SK-N-SH (cell line): ENCODE data around the gene TFAP2D. TPM values are rescaled to one million over a fixed set of nuclear protein-coding genes. Genes with fewer than 3 reads are reported as not detected.

ENCODE experiments used
- CTCF ChIA-PET: fragments of 300-600, 350-600 bp; formaldehyde crosslinking; extraction: SDS; loops from one replicate; lab custom pipeline; 2021; lab: Yijun Ruan, JAX
- POLR2A ChIA-PET: fragments of 350-600 bp; sonication (Branson Sonifier 250); formaldehyde crosslinking; extraction: SDS; loops from one replicate; lab custom pipeline; 2020; ENCODE audit warnings: antibody characterized with exemption, inconsistent platforms; lab: Yijun Ruan, JAX
- DNase-seq: peaks from one replicate; pipeline ENCODE4 v3.0.0; 2012
- H2AFZ ChIP-seq: fragments of 200-600 bp; sonication (generic); 2 replicates; pipeline ENCODE4 v1.8.1; 2016; ENCODE audit warnings: antibody characterized with exemption, mild to moderate bottlenecking, low read depth
- H3F3A ChIP-seq: fragments of 200-600 bp; sonication (generic); replicated peaks from 2 replicates; pipeline ENCODE3; 2016; ENCODE audit warnings: antibody characterized with exemption, mild to moderate bottlenecking; ENCODE audit not compliant: insufficient read depth
- H3K27ac ChIP-seq, 2 experiments: fragments of 200-500 bp in 1 of 2; fragments of 200-600 bp in 1 of 2; sonication (Bioruptor generic) in 1 of 2; sonication (generic), shearing (Covaris generic) in 1 of 2; 2 replicates each; pipeline versions ENCODE4 v1.5.1 to v1.6.1; 2014 to 2016; ENCODE audit warnings: low read depth in 2 of 2, inconsistent platforms in 1 of 2, low read length in 1 of 2, mild to moderate bottlenecking in 1 of 2, mixed read lengths in 1 of 2
- H3K27me3 ChIP-seq: fragments of 200-600 bp; sonication (generic), shearing (Covaris generic); 2 replicates; pipeline ENCODE4 v1.6.1; 2016; ENCODE audit warnings: mixed run types; ENCODE audit not compliant: insufficient read depth
- H3K36me3 ChIP-seq, 2 experiments: fragments of 200-500 bp in 1 of 2; fragments of 200-600 bp in 1 of 2; sonication (Bioruptor generic) in 1 of 2; sonication (generic) in 1 of 2; replicated peaks in 1 of 2; 2 replicates each; pipeline versions ENCODE3 to v1.5.1; 2014 to 2016; ENCODE audit warnings: low read length in 1 of 2, mild to moderate bottlenecking in 1 of 2; ENCODE audit not compliant: insufficient read depth in 2 of 2, control insufficient read depth in 1 of 2
- H3K4me1 ChIP-seq, 2 experiments: fragments of 200-500 bp in 1 of 2; fragments of 200-600 bp in 1 of 2; sonication (Bioruptor generic) in 1 of 2; sonication (generic), shearing (Covaris generic) in 1 of 2; 2 replicates each; pipeline versions ENCODE4 v1.5.1 to v1.6.1; 2014 to 2016; ENCODE audit warnings: low read depth in 1 of 2, low read length in 1 of 2, mixed run types in 1 of 2; ENCODE audit not compliant: insufficient read depth in 2 of 2, control insufficient read depth in 1 of 2
- H3K4me2 ChIP-seq: fragments of 200-600 bp; sonication (generic), shearing (Covaris generic); 2 replicates; pipeline ENCODE4 v1.6.1; 2017; ENCODE audit warnings: mixed run types
- H3K4me3 ChIP-seq, 2 experiments: fragments of 200-500 bp in 1 of 2; fragments of 200-600 bp in 1 of 2; sonication (Bioruptor generic) in 1 of 2; sonication (generic), shearing (Covaris generic) in 1 of 2; 2 replicates each; pipeline versions ENCODE4 v1.5.1 to v1.8.1; 2014 to 2016; ENCODE audit warnings: low read depth in 2 of 2, inconsistent platforms in 1 of 2, low read length in 1 of 2, mild to moderate bottlenecking in 1 of 2, mixed read lengths in 1 of 2, moderate library complexity in 1 of 2
- H3K79me2 ChIP-seq: fragments of 200-600 bp; sonication (generic); 2 replicates; pipeline ENCODE4 v1.8.1; 2017; ENCODE audit warnings: mild to moderate bottlenecking; ENCODE audit not compliant: insufficient read depth
- H3K9ac ChIP-seq: fragments of 200-600 bp; sonication (generic); 2 replicates; pipeline ENCODE4 v1.6.1; 2017; ENCODE audit warnings: mixed run types
- H3K9me2 ChIP-seq: fragments of 200-600 bp; sonication (generic); 2 replicates; pipeline ENCODE4 v1.6.1; 2017; ENCODE audit warnings: mixed run types
- H3K9me3 ChIP-seq: fragments of 200-600 bp; sonication (generic); 2 replicates; pipeline ENCODE4 v1.6.1; 2017; ENCODE audit warnings: mixed run types, mild to moderate bottlenecking, moderate library complexity
- H4K20me1 ChIP-seq: fragments of 200-600 bp; sonication (generic); 2 replicates; pipeline ENCODE4 v1.6.1; 2017; ENCODE audit warnings: mild to moderate bottlenecking, mixed run types; ENCODE audit not compliant: insufficient read depth
- CHD2 ChIP-seq: fragments of 150-350 bp; IDR thresholded peaks from 2 replicates; pipeline ENCODE4 v1.6.1; 2018; ENCODE audit warnings: low read length; ENCODE audit not compliant: partially characterized antibody
- EP300 ChIP-seq, 2 experiments: IDR thresholded peaks; 2 replicates each; pipeline versions ENCODE4 v1.4.0 to v1.6.1; 2012; ENCODE audit warnings: borderline replicate concordance in 1 of 2, low read depth in 1 of 2, low read length in 1 of 2
- FOSL2 ChIP-seq: IDR thresholded peaks from 2 replicates; pipeline ENCODE4 v1.4.0; 2012; ENCODE audit warnings: low read depth, mild to moderate bottlenecking, moderate library complexity, borderline replicate concordance
- FOXJ3 ChIP-seq: sonication (generic); formaldehyde crosslinking; IDR thresholded peaks from 2 replicates; pipeline ENCODE4 v1.5.1; 2020; ENCODE audit warnings: mild to moderate bottlenecking, missing genetic modification reagents
- GABPA ChIP-seq: IDR thresholded peaks from 2 replicates; pipeline ENCODE4 v1.4.0; 2012; ENCODE audit warnings: low read depth, mild to moderate bottlenecking
- MXI1 ChIP-seq: IDR thresholded peaks from 2 replicates; pipeline ENCODE4 v1.6.1; 2012; ENCODE audit warnings: mild to moderate bottlenecking, low read depth, low read length, improper control_type of control experiment
- NRF1 ChIP-seq: IDR thresholded peaks from 2 replicates; pipeline ENCODE4 v1.6.1; 2012; ENCODE audit warnings: low read depth, mild to moderate bottlenecking, low read length
- RAD21 ChIP-seq: IDR thresholded peaks from 2 replicates; pipeline ENCODE4 v1.6.1; 2012; ENCODE audit warnings: mild to moderate bottlenecking, low read length
- RCOR1 ChIP-seq: fragments of 150-350 bp; IDR thresholded peaks from 2 replicates; pipeline ENCODE4 v1.6.1; 2017; ENCODE audit warnings: antibody characterized with exemption, low read length
- RXRA ChIP-seq: IDR thresholded peaks from 2 replicates; pipeline ENCODE4 v1.4.0; 2012; ENCODE audit warnings: low read depth, mild to moderate bottlenecking, borderline replicate concordance
- TAF1 ChIP-seq: IDR thresholded peaks from 2 replicates; pipeline ENCODE4 v1.6.1; 2012; ENCODE audit warnings: low read depth, mild to moderate bottlenecking, low read length, moderate library complexity, borderline replicate concordance
- TCF12 ChIP-seq: IDR thresholded peaks from 2 replicates; pipeline ENCODE4 v1.4.0; 2012
- TEAD4 ChIP-seq: IDR thresholded peaks from 2 replicates; pipeline ENCODE4 v1.4.0; 2012; ENCODE audit warnings: mild to moderate bottlenecking, borderline replicate concordance; ENCODE audit not compliant: insufficient read depth
- YY1 ChIP-seq: IDR thresholded peaks from 2 replicates; pipeline ENCODE4 v1.4.0; 2012; ENCODE audit warnings: low read depth, mild to moderate bottlenecking
- WGBS: methylation state at CpG from one replicate; pipeline ENCODE4 v1.1.6; 2017; ENCODE audit warnings: low lambda C conversion rate; 5-methylcytosine and 5-hydroxymethylcytosine counted together
- polyA plus RNA-seq, 3 experiments: library from polyadenylated mRNA; depleted of rRNA; stranded (reverse); fragments of >200 nt; gene quantifications; 2 replicates each; pipeline ENCODE4 v1.2.3, GENCODE V29; 2012
- TF ChIP-seq, protein P1 (sequence below): IDR thresholded peaks from 2 replicates; pipeline ENCODE4 v1.4.0; 2012; ENCODE audit warnings: low read depth
- TF ChIP-seq, protein P2 (sequence below): IDR thresholded peaks from 2 replicates; pipeline ENCODE4 v1.4.0; 2012; ENCODE audit warnings: low read depth, borderline replicate concordance
- TF ChIP-seq, protein P3 (sequence below): fragments of 150-350 bp; IDR thresholded peaks from 2 replicates; pipeline ENCODE4 v1.6.1; 2017; ENCODE audit warnings: antibody characterized with exemption, low read length, low read depth, borderline replicate concordance
- TF ChIP-seq, protein P4 (sequence below): fragments of 200-600 bp; sonication (generic); IDR thresholded peaks from 2 replicates; pipeline ENCODE4 v1.6.1; 2017; ENCODE audit warnings: antibody characterized with exemption, mild to moderate bottlenecking, moderate library complexity

The TFAP2D gene
- polyA plus RNA-seq, 1 of the 3 experiments (the other 2 are of a cell fraction): not detected

DNA sequence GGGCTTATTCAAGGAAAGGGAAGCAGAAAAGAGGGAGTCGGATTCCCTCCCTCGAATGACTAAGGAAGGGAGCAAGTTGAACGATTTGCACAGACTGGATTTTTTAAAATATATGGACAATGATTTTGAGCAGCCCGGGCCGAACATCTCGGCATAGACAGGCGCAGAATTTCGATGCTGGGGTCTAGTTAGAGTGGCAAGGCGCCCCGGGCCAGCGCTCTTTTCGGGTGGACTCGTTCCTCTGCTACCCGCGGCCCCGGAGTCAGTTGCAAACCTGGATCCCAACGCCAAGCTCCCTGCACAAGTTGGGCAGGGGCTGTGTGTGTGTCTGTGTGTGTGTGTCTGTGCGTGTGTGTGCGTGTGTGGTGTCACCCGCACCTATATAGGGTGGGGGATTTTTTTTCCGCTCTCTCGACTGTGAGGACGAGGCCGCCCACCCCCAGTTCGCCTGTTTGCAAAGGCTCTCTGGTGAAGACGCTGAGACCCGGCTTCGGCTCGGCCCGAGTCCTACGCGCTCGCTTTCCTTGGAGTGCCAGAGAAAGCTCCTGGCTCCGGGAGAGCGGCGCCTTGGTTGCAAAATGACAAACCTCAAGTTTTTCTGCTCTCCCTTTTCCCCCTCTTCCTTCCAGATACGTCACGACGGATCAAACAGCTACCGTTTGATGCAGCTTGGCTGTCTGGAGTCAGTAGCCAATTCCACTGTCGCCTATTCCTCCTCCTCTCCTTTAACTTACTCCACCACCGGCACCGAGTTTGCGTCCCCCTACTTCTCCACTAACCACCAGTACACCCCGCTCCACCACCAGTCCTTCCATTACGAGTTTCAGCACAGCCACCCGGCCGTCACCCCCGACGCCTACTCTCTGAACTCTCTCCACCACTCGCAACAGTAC is 1.4 kb downstream of the TFAP2D start:
- H3K79me2 ChIP-seq: no peaks in the 10 kb centered on the region
- H3K9me3 ChIP-seq: no peaks in the 10 kb centered on the region
- TF ChIP-seq, protein P1, sequence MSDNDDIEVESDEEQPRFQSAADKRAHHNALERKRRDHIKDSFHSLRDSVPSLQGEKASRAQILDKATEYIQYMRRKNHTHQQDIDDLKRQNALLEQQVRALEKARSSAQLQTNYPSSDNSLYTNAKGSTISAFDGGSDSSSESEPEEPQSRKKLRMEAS: no peak
- TF ChIP-seq NRF1 (no peak), GABPA (no peak), MXI1 (no peak), RXRA (no peak), YY1 (no peak), EP300 (IDR thresholded peaks at IDR 0.05; ENCODE audit: borderline replicate concordance in 1 of 2, low read depth in 1 of 2, low read length in 1 of 2) (no peak), FOSL2 (no peak), FOXJ3 (CRISPR knock-in tag) (no peak), RCOR1 (no peak), CHD2 (no peak), TAF1 (no peak), RAD21 (no peak), TEAD4 (no peak), TCF12 (no peak)
- TF ChIP-seq, protein P2, sequence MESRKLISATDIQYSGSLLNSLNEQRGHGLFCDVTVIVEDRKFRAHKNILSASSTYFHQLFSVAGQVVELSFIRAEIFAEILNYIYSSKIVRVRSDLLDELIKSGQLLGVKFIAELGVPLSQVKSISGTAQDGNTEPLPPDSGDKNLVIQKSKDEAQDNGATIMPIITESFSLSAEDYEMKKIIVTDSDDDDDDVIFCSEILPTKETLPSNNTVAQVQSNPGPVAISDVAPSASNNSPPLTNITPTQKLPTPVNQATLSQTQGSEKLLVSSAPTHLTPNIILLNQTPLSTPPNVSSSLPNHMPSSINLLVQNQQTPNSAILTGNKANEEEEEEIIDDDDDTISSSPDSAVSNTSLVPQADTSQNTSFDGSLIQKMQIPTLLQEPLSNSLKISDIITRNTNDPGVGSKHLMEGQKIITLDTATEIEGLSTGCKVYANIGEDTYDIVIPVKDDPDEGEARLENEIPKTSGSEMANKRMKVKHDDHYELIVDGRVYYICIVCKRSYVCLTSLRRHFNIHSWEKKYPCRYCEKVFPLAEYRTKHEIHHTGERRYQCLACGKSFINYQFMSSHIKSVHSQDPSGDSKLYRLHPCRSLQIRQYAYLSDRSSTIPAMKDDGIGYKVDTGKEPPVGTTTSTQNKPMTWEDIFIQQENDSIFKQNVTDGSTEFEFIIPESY: no peak
- TF ChIP-seq, protein P3, sequence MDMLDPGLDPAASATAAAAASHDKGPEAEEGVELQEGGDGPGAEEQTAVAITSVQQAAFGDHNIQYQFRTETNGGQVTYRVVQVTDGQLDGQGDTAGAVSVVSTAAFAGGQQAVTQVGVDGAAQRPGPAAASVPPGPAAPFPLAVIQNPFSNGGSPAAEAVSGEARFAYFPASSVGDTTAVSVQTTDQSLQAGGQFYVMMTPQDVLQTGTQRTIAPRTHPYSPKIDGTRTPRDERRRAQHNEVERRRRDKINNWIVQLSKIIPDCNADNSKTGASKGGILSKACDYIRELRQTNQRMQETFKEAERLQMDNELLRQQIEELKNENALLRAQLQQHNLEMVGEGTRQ: no peak
- TF ChIP-seq, protein P4, sequence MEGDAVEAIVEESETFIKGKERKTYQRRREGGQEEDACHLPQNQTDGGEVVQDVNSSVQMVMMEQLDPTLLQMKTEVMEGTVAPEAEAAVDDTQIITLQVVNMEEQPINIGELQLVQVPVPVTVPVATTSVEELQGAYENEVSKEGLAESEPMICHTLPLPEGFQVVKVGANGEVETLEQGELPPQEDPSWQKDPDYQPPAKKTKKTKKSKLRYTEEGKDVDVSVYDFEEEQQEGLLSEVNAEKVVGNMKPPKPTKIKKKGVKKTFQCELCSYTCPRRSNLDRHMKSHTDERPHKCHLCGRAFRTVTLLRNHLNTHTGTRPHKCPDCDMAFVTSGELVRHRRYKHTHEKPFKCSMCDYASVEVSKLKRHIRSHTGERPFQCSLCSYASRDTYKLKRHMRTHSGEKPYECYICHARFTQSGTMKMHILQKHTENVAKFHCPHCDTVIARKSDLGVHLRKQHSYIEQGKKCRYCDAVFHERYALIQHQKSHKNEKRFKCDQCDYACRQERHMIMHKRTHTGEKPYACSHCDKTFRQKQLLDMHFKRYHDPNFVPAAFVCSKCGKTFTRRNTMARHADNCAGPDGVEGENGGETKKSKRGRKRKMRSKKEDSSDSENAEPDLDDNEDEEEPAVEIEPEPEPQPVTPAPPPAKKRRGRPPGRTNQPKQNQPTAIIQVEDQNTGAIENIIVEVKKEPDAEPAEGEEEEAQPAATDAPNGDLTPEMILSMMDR: no peak
- DNase-seq: peak; percentile 71
- H3K9me2 ChIP-seq: no peaks in the 10 kb centered on the region
- H3K27me3 ChIP-seq: peaks cover 19% of the 10 kb centered on the region; the same call in 1 of the 2 replicates
- H3K9ac ChIP-seq: no peak overlapping the region
- H3K4me1 ChIP-seq: peaks cover 0 to 9% of the 10 kb centered on the region in 2 experiments; a peak in 1 of 4 replicates
- H3K4me2 ChIP-seq: no peak overlapping the region
- H3F3A ChIP-seq: no peaks in the 10 kb centered on the region
- POLR2A ChIA-PET: no interaction called here
- H3K27ac ChIP-seq: no peak overlapping the region
- no peaks in the 10 kb centered on the region for H4K20me1 ChIP-seq
- H3K36me3 ChIP-seq: no peaks in the 10 kb centered on the region
- no peak overlapping the region for H2AFZ ChIP-seq
- CTCF ChIA-PET: interaction anchor here (0.6 kb wide), 2 partner anchors 8 to 11 kb away, joined by 3 to 4 read pairs; no protein-coding TSS in a partner anchor
- H3K4me3 ChIP-seq: peak overlapping the region in 1 of 2 experiments; percentile 25; a peak in 1 of 4 replicates
- WGBS: 10% methylated on average over 42 of the region's 51 CpGs
